ENCODE measurements around the gene ELL. TPM values are rescaled to one million over a fixed set of nuclear protein-coding genes. Genes with fewer than 3 reads are reported as not detected.

The ELL gene
- total RNA-seq, 1 donor from 2014 or later, result 30.5 TPM

GRCh38 chr19:18464646-18465045, 57.2 kb downstream of the ELL start:
- Histone ChIP-seq H3K27ac (peak overlapping the region; percentile 89 to 94), H3K27me3 (no peaks in the 10 kb centered on the region), H3K9me3 (no peaks in the 10 kb centered on the region), H3K4me1 (peaks cover 23 to 67% of the 10 kb centered on the region in 2 donors), H3K4me3 (no peak overlapping the region), H3K36me3 (peaks cover 13 to 30% of the 10 kb centered on the region in 2 donors)
- peak; percentile 71 to 93 for DNase-seq (ENCODE audit: low spot score in 2 of 2)
- TF ChIP-seq, protein P1, sequence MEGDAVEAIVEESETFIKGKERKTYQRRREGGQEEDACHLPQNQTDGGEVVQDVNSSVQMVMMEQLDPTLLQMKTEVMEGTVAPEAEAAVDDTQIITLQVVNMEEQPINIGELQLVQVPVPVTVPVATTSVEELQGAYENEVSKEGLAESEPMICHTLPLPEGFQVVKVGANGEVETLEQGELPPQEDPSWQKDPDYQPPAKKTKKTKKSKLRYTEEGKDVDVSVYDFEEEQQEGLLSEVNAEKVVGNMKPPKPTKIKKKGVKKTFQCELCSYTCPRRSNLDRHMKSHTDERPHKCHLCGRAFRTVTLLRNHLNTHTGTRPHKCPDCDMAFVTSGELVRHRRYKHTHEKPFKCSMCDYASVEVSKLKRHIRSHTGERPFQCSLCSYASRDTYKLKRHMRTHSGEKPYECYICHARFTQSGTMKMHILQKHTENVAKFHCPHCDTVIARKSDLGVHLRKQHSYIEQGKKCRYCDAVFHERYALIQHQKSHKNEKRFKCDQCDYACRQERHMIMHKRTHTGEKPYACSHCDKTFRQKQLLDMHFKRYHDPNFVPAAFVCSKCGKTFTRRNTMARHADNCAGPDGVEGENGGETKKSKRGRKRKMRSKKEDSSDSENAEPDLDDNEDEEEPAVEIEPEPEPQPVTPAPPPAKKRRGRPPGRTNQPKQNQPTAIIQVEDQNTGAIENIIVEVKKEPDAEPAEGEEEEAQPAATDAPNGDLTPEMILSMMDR (IDR thresholded peaks at IDR 0.05), result no peak
- intact Hi-C loops (cut with DNase I), result loop anchor here (5.0 kb wide), 1 partner anchor 38 kb away; no protein-coding TSS in a partner anchor

GRCh38 chr19:18461471-18461870, 60.4 kb downstream of the ELL start:
- H3K4me1 ChIP-seq, result peaks cover 21 to 63% of the 10 kb centered on the region in 2 donors
- no peaks in the 10 kb centered on the region for H3K27me3 ChIP-seq
- H3K27ac ChIP-seq, result peak overlapping the region; percentile 81 to 92
- DNase-seq (ENCODE audit: low spot score in 2 of 2), result no peak
- H3K36me3 ChIP-seq, result peaks cover 17 to 51% of the 10 kb centered on the region in 2 donors
- H3K4me3 ChIP-seq, result no peak overlapping the region
- no peaks in the 10 kb centered on the region for H3K9me3 ChIP-seq
- intact Hi-C loops (cut with DNase I), result loop anchor here (2.0 to 5.0 kb wide), 2 partner anchors 41 to 97 kb away; no protein-coding TSS in a partner anchor
- TF ChIP-seq, protein P1 (IDR thresholded peaks at IDR 0.05), result no peak

GRCh38 chr19:18460900-18461299, 61.0 kb downstream of the ELL start:
- H3K4me1 ChIP-seq, result peaks cover 21 to 59% of the 10 kb centered on the region in 2 donors
- TF ChIP-seq, protein P1 (IDR thresholded peaks at IDR 0.05), result no peak
- H3K4me3 ChIP-seq, result no peak overlapping the region
- DNase-seq (ENCODE audit: low spot score in 2 of 2), result no peak
- H3K27ac ChIP-seq, result peak overlapping the region; percentile 81 to 92
- no peaks in the 10 kb centered on the region for H3K9me3 ChIP-seq
- H3K27me3 ChIP-seq, result no peaks in the 10 kb centered on the region
- H3K36me3 ChIP-seq, result peaks cover 17 to 57% of the 10 kb centered on the region in 2 donors
- intact Hi-C loops (cut with DNase I), result loop anchor here (1.0 to 5.0 kb wide), 3 partner anchors 41 to 98 kb away; partner anchors contain the start of gene ELL

GRCh38 chr19:18457483-18458331, 64.2 kb downstream of the ELL start:
- DNase-seq (ENCODE audit: low spot score in 2 of 2), result no peak
- Histone ChIP-seq H3K4me3 (no peak overlapping the region), H3K27me3 (no peaks in the 10 kb centered on the region), H3K9me3 (no peaks in the 10 kb centered on the region), H3K4me1 (peaks cover 12 to 42% of the 10 kb centered on the region in 2 donors), H3K27ac (peak overlapping the region; percentile 81 to 85), H3K36me3 (peaks cover 21 to 59% of the 10 kb centered on the region in 2 donors)
- TF ChIP-seq, protein P1 (IDR thresholded peaks at IDR 0.05), result no peak
- intact Hi-C loops (cut with DNase I), result loop anchor here (5.0 to 10.0 kb wide), 2 partner anchors 207 to 390 kb away; no protein-coding TSS in a partner anchor

DNA sequence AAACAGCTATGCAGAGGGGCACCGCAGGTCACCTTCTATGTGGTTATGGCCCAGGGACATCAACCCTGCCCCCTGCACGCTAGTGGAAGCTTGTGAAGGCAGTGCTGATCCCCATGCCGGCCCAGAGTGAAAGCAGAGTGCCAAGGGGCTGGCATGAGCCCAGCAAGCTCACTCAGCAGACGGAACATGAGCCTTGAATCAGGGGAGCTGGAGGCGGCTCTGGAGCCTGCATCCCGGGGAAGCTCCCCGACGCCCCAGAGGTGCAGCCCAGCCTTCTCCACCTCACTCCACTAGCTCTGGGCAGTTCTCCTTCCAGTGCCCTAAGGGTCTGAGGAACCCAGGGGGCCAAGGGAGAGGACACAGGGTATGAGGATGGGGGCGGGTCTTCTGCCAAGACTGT, 64.9 kb downstream of the ELL start:
- Histone ChIP-seq H3K4me1 (peaks cover 12 to 38% of the 10 kb centered on the region in 2 donors), H3K36me3 (peaks cover 21 to 63% of the 10 kb centered on the region in 2 donors), H3K4me3 (no peak overlapping the region), H3K9me3 (no peaks in the 10 kb centered on the region), H3K27me3 (no peaks in the 10 kb centered on the region), H3K27ac (peak overlapping the region; percentile 81 to 85)
- TF ChIP-seq, protein P1 (IDR thresholded peaks at IDR 0.05), result no peak
- intact Hi-C loops (cut with DNase I), result loop anchor here (5.0 to 10.0 kb wide), 2 partner anchors 208 to 390 kb away; no protein-coding TSS in a partner anchor
- peak in 1 of 2 donors; percentile 87 for DNase-seq (ENCODE audit: low spot score in 2 of 2)
